Central memory CD4-positive, alpha-beta T cell (primary cell): Measurements from ENCODE around the gene RTP5.

ENCODE experiments used
- DNase-seq: peaks from one replicate; pipeline ENCODE4 v3.0.0; 2022

Gene RTP5

GRCh38 chr2:241858206-241859016 is 11.1 kb upstream of the RTP5 start, which contains the start of gene PDCD1:
TSS of gene PDCD1 (minus strand) at chr2:241858894. CDS start at chr2:241858838, 56 bp downstream.
- DNase-seq = peak; percentile 49

GRCh38 chr2:241859017-241859435 is 10.5 kb upstream of the RTP5 start:
- DNase-seq = no peak

GRCh38 chr2:241859436-241860183 is 9.9 kb upstream of the RTP5 start:
- DNase-seq = peak; percentile 24

- DNase-seq = no peak
Measured at GRCh38 chr2:241860184-241861078, 9.1 kb upstream of the RTP5 start.

GRCh38 chr2:241861264-241861663 is 8.3 kb upstream of the RTP5 start:
- no peak for DNase-seq

GRCh38 chr2:241862093-241862492 is 7.4 kb upstream of the RTP5 start:
- no peak for DNase-seq

GRCh38 chr2:241862775-241863535 is 6.6 kb upstream of the RTP5 start:
- DNase-seq = no peak

GRCh38 chr2:241863536-241863954 is 6.0 kb upstream of the RTP5 start:
- DNase-seq = peak; percentile 17

GRCh38 chr2:241864168-241864849 is 5.2 kb upstream of the RTP5 start:
- DNase-seq = no peak

- DNase-seq = no peak
Measured at GRCh38 chr2:241864850-241865213, 4.7 kb upstream of the RTP5 start.

- no peak for DNase-seq
Measured at GRCh38 chr2:241865416-241865956, 4.0 kb upstream of the RTP5 start.

- DNase-seq = no peak
Measured at GRCh38 chr2:241865957-241866789, 3.4 kb upstream of the RTP5 start.

GRCh38 chr2:241866790-241867645 is 2.5 kb upstream of the RTP5 start:
- DNase-seq = no peak

- peak; percentile 27 for DNase-seq
Measured at GRCh38 chr2:241867776-241868420, 1.6 kb upstream of the RTP5 start.

- no peak for DNase-seq
Measured at GRCh38 chr2:241868661-241869081, 858 bp upstream of the RTP5 start.

GRCh38 chr2:241870081-241870541 is 582 bp downstream of the RTP5 start:
- no peak for DNase-seq

- DNase-seq = peak; percentile 21
Measured at GRCh38 chr2:241870611-241871537, 1.3 kb downstream of the RTP5 start.
